Measurements from ENCODE around the gene KIAA1671.

- no peak for TF ChIP-seq CTCF (IDR thresholded peaks at IDR 0.05; ENCODE audit: low read depth, low read length, missing input control)
- TF ChIP-seq GABPA (IDR thresholded peaks at IDR 0.05 in 1 of 2, conservative IDR thresholded peaks at IDR 0.05 in 1 of 2) = no peak
- no peak for TF ChIP-seq SP1 (IDR thresholded peaks at IDR 0.05)
- TF ChIP-seq REST (IDR thresholded peaks at IDR 0.05) = no peak
- no peak for TF ChIP-seq HNF4A (conservative IDR thresholded peaks at IDR 0.05)
- no peak for TF ChIP-seq JUND (IDR thresholded peaks at IDR 0.05)
Measured at GRCh38 chr22:25216230-25216629, 263.7 kb downstream of the KIAA1671 start.

Measured in liver (tissue), 3 donors.